ENCODE data around the gene RPUSD1.

RPUSD1 gene

DNA sequence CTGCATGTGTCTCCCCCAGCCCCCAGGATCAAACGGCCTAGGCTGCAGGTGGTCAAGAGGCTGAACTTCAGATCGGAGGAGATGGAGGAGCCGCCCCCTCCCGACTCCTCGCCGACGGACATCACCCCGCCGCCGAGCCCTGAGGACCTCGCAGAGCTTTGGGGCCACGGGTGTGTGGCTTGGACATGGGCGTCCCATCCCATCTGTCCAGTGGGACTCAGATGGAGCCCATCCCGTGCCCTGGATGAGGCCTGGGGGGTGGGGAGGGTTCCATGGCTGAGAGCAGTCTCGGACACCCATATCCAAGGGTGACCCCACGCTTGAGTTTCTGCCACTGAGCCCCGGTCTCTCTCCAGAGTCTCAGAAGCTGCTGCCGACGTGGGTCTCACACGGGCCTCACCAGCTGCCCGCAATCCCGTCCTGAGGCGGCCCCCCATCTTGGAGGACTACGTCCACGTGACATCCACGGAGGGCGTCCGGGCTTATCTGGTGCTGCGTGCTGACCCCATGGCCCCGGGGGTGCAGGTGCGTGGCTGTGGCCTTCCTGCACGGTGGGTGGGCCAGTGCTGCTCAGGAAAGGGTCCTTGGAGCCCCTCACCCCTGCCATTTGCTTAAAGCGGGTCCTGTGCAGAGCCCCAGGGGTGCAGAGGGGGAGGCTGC lies 1.1 kb upstream of the RPUSD1 start:
- TF ChIP-seq CTCF (IDR thresholded peaks at IDR 0.05; ENCODE audit: insufficient read depth, missing control alignments): no peak
- DNase-seq (ENCODE audit: insufficient read length, low spot score): no peak
- FAIRE-seq: no peak

DNA sequence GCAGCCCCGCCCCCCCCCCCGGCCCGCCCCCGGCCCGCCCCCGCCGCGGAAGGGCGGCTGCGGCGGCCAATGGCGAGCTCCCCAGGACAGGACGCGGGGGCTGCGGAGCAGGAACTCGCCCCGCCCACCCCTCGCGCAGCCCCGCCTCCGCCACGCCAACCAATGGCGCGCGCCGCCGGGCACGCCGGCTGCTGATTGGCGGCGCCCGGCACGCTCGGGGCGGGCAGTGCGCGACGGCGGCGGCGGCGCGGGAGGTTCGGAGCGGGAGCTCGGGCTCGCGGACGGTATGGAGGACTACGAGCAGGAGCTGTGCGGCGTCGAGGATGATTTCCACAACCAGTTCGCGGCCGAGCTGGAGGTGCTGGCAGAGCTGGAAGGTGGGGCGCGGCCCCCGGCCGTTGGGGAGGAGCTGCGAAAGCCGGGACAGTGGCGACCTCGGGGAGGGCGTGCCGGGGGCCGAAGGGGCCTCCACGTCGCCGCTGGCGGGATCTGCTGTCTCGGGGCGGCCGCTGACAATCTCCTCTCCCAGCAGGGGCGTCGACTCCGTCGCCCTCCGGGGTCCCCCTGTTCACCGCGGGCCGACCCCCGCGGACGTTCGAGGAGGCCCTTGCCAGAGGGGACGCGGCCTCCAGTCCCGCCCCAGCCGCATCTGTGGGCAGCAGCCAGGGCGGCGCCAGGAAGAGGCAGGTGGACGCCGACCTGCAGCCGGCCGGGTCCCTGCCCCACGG lies 382 bp upstream of the RPUSD1 start, which contains the start of gene CHTF18:
Gene CHTF18 (plus strand): TSS at position 222 of the 728 bp plus-strand sequence. CDS start 65 bp downstream, at position 287.
- no peak for TF ChIP-seq CTCF (IDR thresholded peaks at IDR 0.05; ENCODE audit: insufficient read depth, missing control alignments)
- FAIRE-seq (no peak), DNase-seq (ENCODE audit: insufficient read length, low spot score) (peak; percentile 99)

- DNase-seq (ENCODE audit: insufficient read length, low spot score) (no peak), FAIRE-seq (no peak)
- no peak for TF ChIP-seq CTCF (IDR thresholded peaks at IDR 0.05; ENCODE audit: insufficient read depth, missing control alignments)
Measured at GRCh38 chr16:787321-787966, 737 bp downstream of the RPUSD1 start.

GRCh38 chr16:785563-786535 lies 2.3 kb downstream of the RPUSD1 start:
- FAIRE-seq: no peak
- DNase-seq (ENCODE audit: insufficient read length, low spot score): peak; percentile 86
- TF ChIP-seq CTCF (IDR thresholded peaks at IDR 0.05; ENCODE audit: insufficient read depth, missing control alignments): peak; percentile 48

GRCh38 chr16:784431-784830 lies 3.8 kb downstream of the RPUSD1 start:
- TF ChIP-seq CTCF (IDR thresholded peaks at IDR 0.05; ENCODE audit: insufficient read depth, missing control alignments): no peak
- no peak for DNase-seq (ENCODE audit: insufficient read length, low spot score)
- FAIRE-seq: no peak

GRCh38 chr16:783404-784161 lies 4.6 kb downstream of the RPUSD1 start:
- DNase-seq (ENCODE audit: insufficient read length, low spot score) (no peak), FAIRE-seq (no peak)
- TF ChIP-seq CTCF (IDR thresholded peaks at IDR 0.05; ENCODE audit: insufficient read depth, missing control alignments): no peak

Measured in D721Med (cell line).